GM19193 (cell line): ENCODE results near the gene ITPR3.

ENCODE experiments used
- POLR2A ChIP-seq: IDR thresholded peaks from 4 replicates; pipeline ENCODE4 v1.6.1; 2011; ENCODE audit not compliant: insufficient read depth, insufficient read length; ENCODE audit errors: extremely low read depth

ITPR3 gene

DNA sequence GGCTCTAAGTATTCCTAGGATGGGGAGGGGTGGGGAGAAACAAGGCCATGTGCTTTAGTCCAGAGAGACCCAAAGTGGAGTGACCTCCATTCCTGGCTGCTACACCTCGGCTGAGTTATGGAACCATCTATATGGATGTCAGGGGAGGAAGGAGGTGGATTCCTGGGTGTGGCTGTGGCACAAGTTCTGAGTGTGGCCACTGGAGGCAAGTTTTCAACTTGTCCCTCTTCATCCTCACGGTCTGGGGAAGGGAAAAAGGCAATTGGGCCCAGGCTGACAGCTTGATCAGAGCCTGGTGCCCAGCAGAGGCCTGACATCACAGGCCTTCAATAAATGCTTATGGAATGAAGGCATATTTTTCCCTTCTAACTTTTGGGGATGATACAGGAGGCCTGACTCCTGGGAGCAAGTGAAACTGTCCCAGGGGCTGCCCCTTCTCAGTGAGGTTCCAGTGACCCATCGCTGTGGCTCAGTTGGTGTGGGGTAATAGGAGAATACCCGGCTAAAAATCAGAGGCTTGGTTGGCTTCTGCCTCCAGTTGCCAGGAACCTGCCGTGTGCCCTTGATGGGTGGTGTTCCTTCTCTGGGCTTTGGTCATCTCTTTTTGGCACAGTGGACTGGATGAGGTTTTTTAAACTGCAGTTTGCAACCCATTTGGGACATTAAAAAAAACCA, 1.8 kb upstream of the ITPR3 start:
- no peak for TF ChIP-seq POLR2A

GRCh38 chr6:33620158-33620855, 815 bp upstream of the ITPR3 start:
- TF ChIP-seq POLR2A = no peak

DNA sequence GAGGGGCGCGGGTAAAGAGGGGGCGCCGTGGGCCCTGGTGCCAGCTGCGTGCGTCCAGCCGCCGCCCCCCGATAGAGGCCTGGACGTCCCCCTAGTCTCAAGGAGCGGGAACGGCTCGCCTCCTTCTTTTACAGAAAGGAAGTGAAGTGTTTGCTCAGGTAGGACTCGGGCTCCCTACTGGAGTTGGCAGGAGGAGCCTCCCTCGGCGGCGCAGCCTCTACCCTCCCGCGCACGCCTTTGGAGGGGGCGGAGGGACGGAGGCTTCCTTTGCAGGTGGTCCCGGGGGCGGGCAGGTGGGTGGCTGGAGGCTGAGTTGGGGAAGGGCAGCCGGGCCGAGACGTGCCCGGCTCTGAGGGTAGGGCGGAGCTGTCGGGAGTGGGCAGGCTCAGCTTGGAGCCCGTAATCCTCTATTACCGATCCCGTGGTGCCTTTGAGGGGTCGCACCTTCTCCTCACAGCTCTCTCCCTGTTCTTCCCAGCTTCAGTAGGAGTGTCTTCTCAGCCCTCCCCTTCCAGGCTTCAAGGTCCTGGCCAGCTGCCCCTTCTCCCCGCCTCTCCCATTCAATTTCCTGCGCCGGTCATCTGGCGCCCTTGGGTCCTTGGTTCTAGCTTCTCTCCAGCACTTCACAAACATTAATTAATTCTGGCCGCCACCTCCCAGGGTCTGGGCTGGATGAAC, 728 bp downstream of the ITPR3 start:
- TF ChIP-seq POLR2A = no peak

- no peak for TF ChIP-seq POLR2A
These were observed 1.6 kb downstream of the ITPR3 start for GRCh38 chr6:33622456-33623431.

- no peak for TF ChIP-seq POLR2A
These were observed 2.8 kb downstream of the ITPR3 start for GRCh38 chr6:33623895-33624381.

GRCh38 chr6:33624856-33625255, 3.7 kb downstream of the ITPR3 start:
- TF ChIP-seq POLR2A = no peak

DNA sequence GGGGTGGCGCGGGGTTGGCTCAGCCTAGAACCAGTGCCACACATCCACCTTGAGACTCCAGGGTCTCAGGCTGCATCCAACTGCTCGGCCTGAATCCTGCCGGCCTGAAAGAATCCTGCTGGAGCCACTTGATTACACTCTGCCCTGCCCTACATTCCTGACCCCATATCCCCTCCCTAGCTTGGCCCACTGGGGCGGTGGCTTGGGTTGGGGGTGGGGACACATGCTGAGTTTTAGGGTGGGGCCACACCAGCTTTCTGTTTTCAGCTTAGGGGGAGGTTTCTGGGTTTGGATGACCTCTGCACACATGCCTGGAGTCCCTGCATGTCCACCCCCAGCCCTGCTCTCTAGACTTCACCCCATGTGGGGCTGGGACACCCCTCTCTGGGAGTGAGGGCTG, 6.8 kb downstream of the ITPR3 start:
- TF ChIP-seq POLR2A = no peak

DNA sequence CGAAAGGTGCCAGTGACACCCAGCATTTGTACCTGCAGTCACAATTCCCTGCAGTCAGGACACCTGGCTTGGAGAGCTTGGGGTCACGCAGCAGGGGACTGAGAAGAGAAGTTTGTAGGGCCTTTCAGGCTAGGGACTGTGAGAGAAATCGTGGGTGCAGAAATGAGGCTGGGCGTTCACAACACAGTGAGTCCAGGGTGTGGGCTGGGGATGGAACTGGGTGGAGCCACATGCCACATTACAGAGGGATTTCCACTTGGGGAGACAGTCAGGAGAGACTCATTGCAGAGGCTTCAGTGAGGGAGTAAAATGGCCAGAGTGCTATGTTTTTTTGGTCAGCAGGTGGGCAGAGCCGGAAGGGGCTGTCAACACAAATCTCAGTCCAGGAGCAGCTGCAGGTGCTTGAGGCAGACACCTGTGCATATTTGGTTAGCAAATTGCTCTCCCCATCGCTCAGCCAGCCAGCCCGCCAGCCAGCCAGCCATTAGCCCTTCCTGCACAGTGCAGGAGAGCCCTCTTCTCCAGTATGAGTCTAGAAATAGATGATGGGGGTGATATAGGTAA, 7.4 kb downstream of the ITPR3 start:
- no peak for TF ChIP-seq POLR2A

GRCh38 chr6:33630014-33630413, 8.9 kb downstream of the ITPR3 start:
- TF ChIP-seq POLR2A = no peak

DNA sequence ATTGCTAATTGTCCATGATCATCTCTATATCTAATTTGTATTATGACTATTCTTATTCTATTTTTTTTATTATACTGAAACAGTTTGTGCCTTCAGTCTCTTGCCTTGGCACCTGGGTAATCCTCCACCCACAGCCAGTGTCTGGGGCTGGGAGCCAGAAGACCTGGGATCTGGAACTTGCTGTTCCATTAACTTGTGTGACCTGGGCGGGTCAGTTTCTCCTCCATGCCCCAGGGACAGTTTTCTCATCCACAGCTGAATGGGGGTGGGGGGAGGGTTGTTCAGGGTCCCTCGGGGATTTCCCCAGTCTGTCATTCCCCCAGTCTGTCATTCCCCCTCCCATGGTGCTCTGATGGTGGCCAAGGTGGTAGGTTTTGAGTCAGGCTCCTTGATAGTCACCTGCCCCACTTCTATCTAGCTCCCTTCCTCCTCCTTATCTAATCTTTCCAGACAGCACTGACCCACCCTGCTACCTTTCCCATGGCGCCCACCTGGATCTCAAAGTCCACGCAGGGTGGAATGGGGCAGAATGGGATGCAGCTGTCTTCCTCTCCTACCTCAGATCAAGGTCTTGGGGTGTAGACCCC, 10.9 kb downstream of the ITPR3 start:
- TF ChIP-seq POLR2A = no peak

GRCh38 chr6:33632558-33633039, 11.5 kb downstream of the ITPR3 start:
- no peak for TF ChIP-seq POLR2A

DNA sequence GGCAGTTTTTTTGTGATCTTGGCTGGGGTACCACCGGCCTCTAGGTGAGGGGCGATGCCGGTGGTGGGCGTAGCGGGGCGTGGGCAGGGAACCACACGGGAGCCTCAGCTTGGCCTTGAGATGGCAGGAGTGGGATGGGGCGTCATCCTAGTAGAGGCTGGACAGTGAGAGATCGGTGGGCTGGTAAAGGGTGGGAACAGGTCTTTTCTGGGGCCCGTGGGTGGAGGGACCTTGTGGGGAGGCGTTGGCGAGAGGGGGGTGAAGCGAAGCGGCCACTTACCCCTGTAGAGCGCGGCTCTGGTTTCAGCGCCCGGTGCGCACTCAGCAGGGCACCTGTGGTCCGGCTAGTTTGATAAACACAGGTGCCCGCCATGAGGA, 12.0 kb downstream of the ITPR3 start:
- TF ChIP-seq POLR2A = no peak

GRCh38 chr6:33633462-33634158, 12.5 kb downstream of the ITPR3 start:
- no peak for TF ChIP-seq POLR2A

DNA sequence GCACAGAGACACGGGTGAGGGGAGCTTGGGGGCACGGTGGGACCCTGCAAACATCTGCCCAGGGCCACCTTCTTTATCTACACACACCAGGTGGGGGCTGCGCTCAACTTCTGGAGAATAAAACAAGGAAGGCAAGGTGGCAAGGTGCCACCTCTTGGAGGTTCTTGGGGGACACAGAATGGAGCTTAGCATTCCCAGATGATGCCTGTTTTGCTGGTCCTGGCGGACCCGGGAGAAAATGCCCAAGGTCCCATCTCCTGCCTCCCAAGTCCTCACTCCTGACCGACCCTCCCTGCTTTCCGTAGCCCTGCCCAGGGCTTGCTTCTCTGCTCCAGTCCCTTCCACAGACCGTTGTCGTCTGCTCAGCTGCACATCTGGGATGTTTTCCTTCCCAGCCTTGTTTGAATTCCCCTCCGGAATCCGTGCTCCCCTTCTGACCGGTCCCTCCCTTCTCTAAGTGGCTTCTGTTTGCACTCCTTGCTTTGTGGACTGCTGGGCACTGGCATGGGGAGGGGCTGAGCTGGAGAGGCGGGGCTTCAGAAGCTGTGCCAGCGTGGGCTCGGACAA, 13.1 kb downstream of the ITPR3 start:
- no peak for TF ChIP-seq POLR2A

GRCh38 chr6:33634946-33635345, 13.8 kb downstream of the ITPR3 start:
- TF ChIP-seq POLR2A = no peak
